Measurements from ENCODE around the gene GGTLC1.

The GGTLC1 gene

GRCh38 chr20:23966298-23966697 is 22.3 kb downstream of the GGTLC1 start:
- DNase-seq (ENCODE audit: low read depth in 2 of 2) = no peak

GRCh38 chr20:23963941-23964340 is 24.6 kb downstream of the GGTLC1 start:
- no peak for DNase-seq (ENCODE audit: low read depth in 2 of 2)

- no peak for DNase-seq (ENCODE audit: low read depth in 2 of 2)
These were observed 26.3 kb downstream of the GGTLC1 start for GRCh38 chr20:23962272-23962671.

- no peak for DNase-seq (ENCODE audit: low read depth in 2 of 2)
These were observed 29.5 kb downstream of the GGTLC1 start for GRCh38 chr20:23959054-23959453.

GRCh38 chr20:23955896-23956295 is 32.7 kb downstream of the GGTLC1 start:
- DNase-seq (ENCODE audit: low read depth in 2 of 2) = no peak

GRCh38 chr20:23954008-23954745 is 34.4 kb downstream of the GGTLC1 start:
- DNase-seq (ENCODE audit: low read depth in 2 of 2) = no peak

- no peak for DNase-seq (ENCODE audit: low read depth in 2 of 2)
These were observed 42.4 kb downstream of the GGTLC1 start for GRCh38 chr20:23946206-23946605.

GRCh38 chr20:23943304-23943703 is 45.3 kb downstream of the GGTLC1 start:
- no peak for DNase-seq (ENCODE audit: low read depth in 2 of 2)

GRCh38 chr20:23939641-23940040 is 48.9 kb downstream of the GGTLC1 start:
- no peak for DNase-seq (ENCODE audit: low read depth in 2 of 2)

- DNase-seq (ENCODE audit: low read depth in 2 of 2) = no peak
These were observed 49.5 kb downstream of the GGTLC1 start for GRCh38 chr20:23939063-23939462.

GRCh38 chr20:23938118-23938438 is 50.5 kb downstream of the GGTLC1 start:
- no peak for DNase-seq (ENCODE audit: low read depth in 2 of 2)

- peak; percentile 30 to 36 for DNase-seq (ENCODE audit: low read depth in 2 of 2)
These were observed 51.1 kb downstream of the GGTLC1 start for GRCh38 chr20:23937303-23938117.
